IMR-90 (cell line): Measurements from ENCODE around the gene ERICH6B. TPM values are rescaled to one million over a fixed set of nuclear protein-coding genes. Genes with fewer than 3 reads are reported as not detected.

Source experiments
- ATAC-seq: fragments of 200-7000 bp; cut with Tn5 transposase; 2 replicates; pipeline ENCODE4 v1.9.1; 2020; ENCODE audit warnings: low read depth, mild to moderate bottlenecking, moderate library complexity
- BruUV-seq: library from RNA; stranded (reverse); fragments of 400-500 nt; replicated peaks from 2 replicates; lab custom pipeline; 2021; lab: Mats Ljungman, UMichigan
- CTCF ChIA-PET: fragments of 300-600 bp; formaldehyde crosslinking; extraction: SDS; loops from one replicate; lab custom pipeline; 2021; ENCODE audit warnings: antibody characterized with exemption; lab: Yijun Ruan, JAX
- POLR2A ChIA-PET: fragments of 300-600 bp; sonication (Branson Sonifier 250); formaldehyde crosslinking; loops from one replicate; lab custom pipeline; 2022; ENCODE audit warnings: antibody characterized with exemption; ENCODE audit not compliant: unreplicated experiment; lab: Charles Lee
- DNase-seq: peaks from one replicate; pipeline ENCODE4 v3.0.0; 2013
- H2AFZ ChIP-seq: replicated peaks from 2 replicates; pipeline ENCODE3; 2013; ENCODE audit warnings: low read length, mild to moderate bottlenecking; ENCODE audit not compliant: poor library complexity
- H2AK5ac ChIP-seq: 2 replicates; pipeline ENCODE4 v1.6.1; 2013; ENCODE audit warnings: low read depth, low read length, inconsistent platforms
- H2AK9ac ChIP-seq: replicated peaks from 2 replicates; pipeline ENCODE3; 2013; ENCODE audit warnings: mild to moderate bottlenecking, low read depth, low read length, moderate library complexity; ENCODE audit not compliant: poor library complexity
- H2BK120ac ChIP-seq: 2 replicates; pipeline ENCODE4 v1.6.1; 2013; ENCODE audit warnings: low read depth, low read length, inconsistent platforms
- H2BK15ac ChIP-seq: 3 replicates; pipeline ENCODE4 v1.6.1; 2013; ENCODE audit warnings: low read depth, low read length, inconsistent platforms
- H2BK20ac ChIP-seq: 2 replicates; pipeline ENCODE4 v1.6.1; 2013; ENCODE audit warnings: low read depth, mild to moderate bottlenecking, inconsistent platforms, low read length, moderate library complexity
- H2BK5ac ChIP-seq: 2 replicates; pipeline ENCODE4 v1.6.1; 2013; ENCODE audit warnings: mild to moderate bottlenecking, low read depth, low read length, inconsistent platforms; ENCODE audit not compliant: poor library complexity, severe bottlenecking
- H3K14ac ChIP-seq: replicated peaks from 2 replicates; pipeline ENCODE4 v1.6.1; 2013; ENCODE audit warnings: low read depth, low read length, inconsistent platforms
- H3K18ac ChIP-seq: 2 replicates; pipeline ENCODE4 v1.6.1; 2013; ENCODE audit warnings: low read depth, low read length, control low read depth
- H3K23ac ChIP-seq: 2 replicates; pipeline ENCODE4 v1.6.1; 2013; ENCODE audit warnings: low read depth, low read length, inconsistent platforms
- H3K27ac ChIP-seq: 2 replicates; pipeline ENCODE4 v1.5.1; 2013; ENCODE audit warnings: mild to moderate bottlenecking, control low read depth, low read length; ENCODE audit not compliant: insufficient read depth
- H3K27me3 ChIP-seq: 2 replicates; pipeline ENCODE4 v1.6.1; 2013; ENCODE audit warnings: low read length; ENCODE audit not compliant: control insufficient read depth, insufficient read depth
- H3K36me3 ChIP-seq: 2 replicates; pipeline ENCODE4 v1.6.1; 2013; ENCODE audit warnings: low read length, mixed read lengths; ENCODE audit not compliant: control insufficient read depth, insufficient read depth
- H3K4ac ChIP-seq: 2 replicates; pipeline ENCODE4 v1.6.1; 2013; ENCODE audit warnings: low read depth, low read length, inconsistent platforms
- H3K4me1 ChIP-seq: 2 replicates; pipeline ENCODE4 v1.6.1; 2013; ENCODE audit warnings: low read length, mixed read lengths; ENCODE audit not compliant: control insufficient read depth, insufficient read depth
- H3K4me2 ChIP-seq: 2 replicates; pipeline ENCODE4 v1.6.1; 2013; ENCODE audit warnings: low read depth, mild to moderate bottlenecking, control low read depth, low read length, moderate library complexity
- H3K4me3 ChIP-seq: 2 replicates; pipeline ENCODE4 v1.5.1; 2013; ENCODE audit warnings: low read depth, mild to moderate bottlenecking, control low read depth, low read length, moderate library complexity; ENCODE audit not compliant: insufficient read depth
- H3K56ac ChIP-seq: 2 replicates; pipeline ENCODE4 v1.6.1; 2013; ENCODE audit warnings: low read length, inconsistent platforms; ENCODE audit not compliant: insufficient read depth; ENCODE audit errors: extremely low read depth
- H3K79me1 ChIP-seq, 2 experiments: 2 replicates each; pipeline ENCODE4 v1.6.1; 2013; ENCODE audit warnings: low read length in 2 of 2, inconsistent platforms in 1 of 2, low read depth in 1 of 2
- H3K9ac ChIP-seq: 2 replicates; pipeline ENCODE4 v1.6.1; 2013; ENCODE audit warnings: low read depth, low read length, control low read depth
- H3K9me1 ChIP-seq: 2 replicates; pipeline ENCODE4 v1.6.1; 2013; ENCODE audit warnings: low read length, inconsistent platforms; ENCODE audit not compliant: insufficient read depth
- H3K9me3 ChIP-seq: 2 replicates; pipeline ENCODE4 v1.6.1; 2013; ENCODE audit warnings: low read length; ENCODE audit not compliant: control insufficient read depth, insufficient read depth
- H4K20me1 ChIP-seq: 2 replicates; pipeline ENCODE4 v1.6.1; 2013; ENCODE audit warnings: low read length, inconsistent platforms; ENCODE audit not compliant: insufficient read depth
- H4K5ac ChIP-seq: 2 replicates; pipeline ENCODE4 v1.6.1; 2013; ENCODE audit warnings: mild to moderate bottlenecking, low read depth, low read length, control low read depth
- H4K8ac ChIP-seq, 2 experiments: 2 replicates each; pipeline ENCODE4 v1.6.1; 2013; ENCODE audit warnings: low read depth in 2 of 2, low read length in 2 of 2, control low read depth in 1 of 2, inconsistent platforms in 1 of 2
- H4K91ac ChIP-seq: 2 replicates; pipeline ENCODE4 v1.6.1; 2013; ENCODE audit warnings: low read depth, low read length, inconsistent platforms; ENCODE audit not compliant: insufficient read depth
- SMC3 ChIP-seq: fragments of 150-350 bp; IDR thresholded peaks from 2 replicates; pipeline ENCODE4 v1.6.1; 2016; ENCODE audit warnings: low read depth, mild to moderate bottlenecking, antibody characterized with exemption, low read length, moderate library complexity
- WGBS, 2 experiments: methylation state at CpG; one replicate each; pipeline versions ENCODE4 v1.1.5 to v1.1.7; 2013; ENCODE audit warnings: missing lambda C conversion rate in 2 of 2; ENCODE audit not compliant: insufficient read length in 1 of 2; ENCODE audit errors: extremely low coverage in 2 of 2; 5-methylcytosine and 5-hydroxymethylcytosine counted together
- dilution Hi-C: fragments of 300-500 bp; cut with HindIII; formaldehyde crosslinking; loops from one replicate; pipeline ENCODE4 v1.14.3; 2018; ENCODE audit warnings: low sequenced_read_pairs; ENCODE audit not compliant: unreplicated experiment
- in situ Hi-C: fragments of 300-500 bp; cut with MboI; formaldehyde crosslinking; loops from 3 replicates; pipeline ENCODE4 v1.14.3; 2019; ENCODE audit warnings: low sequenced_read_pairs, inconsistent platforms, mixed read lengths
- intact Hi-C: fragments of 100-400 bp; cut with micrococcal nuclease; formaldehyde crosslinking; loops from 2 replicates; pipeline ENCODE4 v1.10.0; 2022
- polyA plus RNA-seq, 3 experiments: library from polyadenylated mRNA; depleted of rRNA; stranded (reverse); fragments of >200 nt; gene quantifications; 2 replicates each; pipeline ENCODE4 v1.2.3, GENCODE V29; 2012; ENCODE audit warnings: low replicate concordance in 1 of 3
- total RNA-seq: library from RNA; depleted of rRNA; stranded (reverse); fragments of >200 nt; gene quantifications from 2 replicates; pipeline ENCODE4 v1.2.3, GENCODE V29; 2012

Gene ERICH6B
- total and polyA plus RNA-seq, 2 of the 4 experiments (the other 2 are of a cell fraction), result not detected

DNA sequence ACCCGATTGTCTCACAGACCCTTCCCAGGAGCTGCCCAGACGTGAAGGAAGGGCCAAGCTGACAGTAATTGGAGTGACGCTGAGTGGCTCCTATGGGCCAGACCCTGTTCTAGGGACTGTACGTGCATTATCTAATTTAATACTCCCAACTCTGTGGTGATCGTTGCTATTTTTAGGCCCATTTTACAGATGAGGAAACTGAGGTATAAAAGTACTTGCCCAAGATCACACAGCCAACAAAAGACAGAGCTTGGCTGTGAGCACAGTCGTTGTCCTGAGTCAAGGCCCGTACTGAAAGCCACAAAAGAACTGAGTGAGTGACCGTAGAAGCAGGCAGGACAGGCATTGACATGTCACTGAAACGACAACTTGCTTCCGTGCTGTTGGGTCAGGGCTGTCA is 74.7 kb downstream of the ERICH6B start:
- POLR2A ChIA-PET, result no interaction called here
- H4K8ac ChIP-seq, result no peak overlapping the region
- peaks cover 3% of the 10 kb centered on the region; the same call in 1 of the 2 replicates for H3K4me1 ChIP-seq
- no peak overlapping the region for H3K4me3 ChIP-seq
- H3K79me1 ChIP-seq, result no peaks in the 10 kb centered on the region
- H3K27me3 ChIP-seq, result no peaks in the 10 kb centered on the region; the same call in 1 of the 2 replicates
- no peak for TF ChIP-seq SMC3
- H4K5ac ChIP-seq, result no peak overlapping the region
- WGBS, 2 experiments, result 82% methylated on average over 3 of the region's 10 CpGs; no CpG with 5 or more reads in 1 of the 2 experiments
- no peak overlapping the region for H3K18ac ChIP-seq
- no peaks in the 10 kb centered on the region for H3K9me3 ChIP-seq
- H3K4me2 ChIP-seq, result no peak overlapping the region
- no peak overlapping the region for H3K4ac ChIP-seq
- H3K27ac ChIP-seq, result no peak overlapping the region
- CTCF ChIA-PET, result no interaction called here
- dilution Hi-C loops (no loop called here), intact Hi-C loops (no loop called here), in situ Hi-C loops (no loop called here)
- DNase-seq (no peak), ATAC-seq (no peak)
- no TSS peak for BruUV-seq
- H4K20me1 ChIP-seq, result peaks cover 4% of the 10 kb centered on the region; the same call in 1 of the 2 replicates
- no peak overlapping the region for H3K23ac ChIP-seq
- peaks cover 4% of the 10 kb centered on the region for H3K36me3 ChIP-seq
- no peak overlapping the region for H2AK9ac ChIP-seq
- H2BK20ac ChIP-seq, result no peak overlapping the region
- H4K91ac ChIP-seq, result no peak overlapping the region
- H2BK120ac ChIP-seq, result no peak overlapping the region
- no peak overlapping the region for H2BK5ac ChIP-seq
- H3K14ac ChIP-seq, result no peak overlapping the region
- no peak overlapping the region for H2AK5ac ChIP-seq
- no peak overlapping the region for H2BK15ac ChIP-seq
- no peak overlapping the region for H3K9ac ChIP-seq
- H3K9me1 ChIP-seq, result peaks cover 4% of the 10 kb centered on the region; the same call in 1 of the 2 replicates
- no peak overlapping the region for H3K56ac ChIP-seq
- H2AFZ ChIP-seq, result no peak overlapping the region
